HepG2 (cell line): ENCODE measurements around the gene ZNF714. TPM values are rescaled to one million over a fixed set of nuclear protein-coding genes. Genes with fewer than 3 reads are reported as not detected.

ENCODE experiments used
- ATAC-seq: fragments of 200-7000 bp; cut with Tn5 transposase; 3 replicates; pipeline ENCODE4 v1.9.1; 2020; ENCODE audit warnings: mild to moderate bottlenecking, moderate library complexity
- BruUV-seq: library from RNA; stranded (reverse); fragments of 400-500 nt; replicated peaks from 2 replicates; lab custom pipeline; 2021; lab: Mats Ljungman, UMichigan
- CTCF ChIA-PET: fragments of 300-600 bp; formaldehyde crosslinking; extraction: SDS; loops from one replicate; lab custom pipeline; 2021; ENCODE audit warnings: low total read pairs, inconsistent platforms, low intra/inter-chr PET ratio; lab: Yijun Ruan, JAX
- POLR2A ChIA-PET: fragments of 350-600 bp; sonication (Branson Sonifier 250); formaldehyde crosslinking; loops from one replicate; lab custom pipeline; 2020; ENCODE audit warnings: antibody characterized with exemption, inconsistent platforms; lab: Yijun Ruan, JAX
- DNase-seq: peaks from one replicate; pipeline ENCODE4 v3.0.0-alpha.2; 2015; ENCODE audit warnings: low spot score
- FAIRE-seq: peaks from 3 replicates; lab custom pipeline; 2011; peaks lifted over from hg19 to GRCh38; lab: Jason Lieb, UNC
- H2AFZ ChIP-seq: one replicate; pipeline ENCODE4 v1.6.1; 2011; ENCODE audit warnings: low read length, inconsistent platforms
- H3K27ac ChIP-seq: fragments of 300-600 bp; 3 replicates; pipeline ENCODE4 v1.8.0; 2011; ENCODE audit warnings: mixed run types, mild to moderate bottlenecking, mixed read lengths, low read length, inconsistent platforms; ENCODE audit not compliant: insufficient read depth; ENCODE audit errors: extremely low read length
- H3K27me3 ChIP-seq, 2 experiments: fragments of 200-600 bp in 1 of 2; 2 replicates in 1 of 2; 3 replicates in 1 of 2; pipeline versions ENCODE4 v1.6.0 to v1.8.0; 2011; ENCODE audit warnings: low read length in 2 of 2, mild to moderate bottlenecking in 2 of 2, moderate library complexity in 2 of 2, inconsistent platforms in 1 of 2; ENCODE audit not compliant: insufficient read depth in 2 of 2, control insufficient read depth in 1 of 2
- H3K36me3 ChIP-seq, 2 experiments: fragments of 200-600 bp in 1 of 2; replicated peaks in 1 of 2; 2 replicates in 1 of 2; 3 replicates in 1 of 2; pipeline versions ENCODE4 v1.5.1 to v1.8.0; 2011; ENCODE audit warnings: low read length in 2 of 2, inconsistent platforms in 1 of 2; ENCODE audit not compliant: insufficient read depth in 2 of 2, control insufficient read depth in 1 of 2
- H3K4me1 ChIP-seq: 2 replicates; pipeline ENCODE4 v1.5.1; 2012; ENCODE audit warnings: low read length, inconsistent platforms; ENCODE audit not compliant: insufficient read depth
- H3K4me2 ChIP-seq: 2 replicates; pipeline ENCODE4 v1.6.0; 2011; ENCODE audit warnings: low read depth, low read length, inconsistent platforms
- H3K4me3 ChIP-seq, 3 experiments: fragments of 200-600 bp in 1 of 3; sonication (generic), shearing (Covaris generic) in 1 of 3; replicated peaks in 1 of 3; 2 replicates each; pipeline ENCODE4 v1.5.1; 2011 to 2016; ENCODE audit warnings: low read length in 3 of 3, inconsistent platforms in 2 of 3, low read depth in 2 of 3, mild to moderate bottlenecking in 2 of 3, control low read depth in 1 of 3, mixed read lengths in 1 of 3; ENCODE audit not compliant: insufficient read depth in 1 of 3
- H3K79me2 ChIP-seq: one replicate; pipeline ENCODE4 v1.6.1; 2011; ENCODE audit warnings: low read length, inconsistent platforms; ENCODE audit not compliant: insufficient read depth
- H3K9ac ChIP-seq: 2 replicates; pipeline ENCODE4 v1.6.0; 2011; ENCODE audit warnings: mild to moderate bottlenecking, low read depth, low read length, inconsistent platforms; ENCODE audit not compliant: insufficient read depth
- H3K9me3 ChIP-seq: 2 replicates; pipeline ENCODE4 v1.5.1; 2012; ENCODE audit warnings: mild to moderate bottlenecking, low read length
- H4K20me1 ChIP-seq: 2 replicates; pipeline ENCODE4 v1.6.0; 2011; ENCODE audit warnings: inconsistent platforms, mild to moderate bottlenecking, low read length, moderate library complexity; ENCODE audit not compliant: insufficient read depth
- AHDC1 ChIP-seq: sonication (generic); formaldehyde crosslinking; IDR thresholded peaks from 2 replicates; pipeline ENCODE4 v1.5.1; 2020; ENCODE audit warnings: mild to moderate bottlenecking, missing genetic modification reagents, borderline replicate concordance
- JUN ChIP-seq: sonication (generic); formaldehyde crosslinking; IDR thresholded peaks from 2 replicates; pipeline ENCODE4 v1.4.0; 2020; ENCODE audit warnings: mild to moderate bottlenecking, missing genetic modification reagents
- KIAA2018 ChIP-seq: sonication (generic); formaldehyde crosslinking; IDR thresholded peaks from 2 replicates; pipeline ENCODE4 v1.5.0; 2020; ENCODE audit warnings: mild to moderate bottlenecking, missing genetic modification reagents, borderline replicate concordance
- MLLT10 ChIP-seq: sonication (generic); formaldehyde crosslinking; IDR thresholded peaks from 2 replicates; pipeline ENCODE4 v1.4.0; 2020; ENCODE audit warnings: missing genetic modification reagents
- U2AF1 ChIP-seq: fragments of 200-400 bp; formaldehyde crosslinking; optimal IDR thresholded peaks from 2 replicates; pipeline ENCODE3; 2017; ENCODE audit warnings: mild to moderate bottlenecking, low read depth, low read length
- ZNF350 ChIP-seq: sonication (generic); formaldehyde crosslinking; IDR thresholded peaks from 2 replicates; pipeline ENCODE4 v1.4.0; 2020; ENCODE audit warnings: mild to moderate bottlenecking, low read depth, missing genetic modification reagents, borderline replicate concordance
- ZNF513 ChIP-seq: sonication (generic); formaldehyde crosslinking; conservative IDR thresholded peaks from 2 replicates; pipeline ENCODE4 v1.5.0; 2020; ENCODE audit warnings: missing genetic modification reagents
- WGBS: methylation state at CpG from one replicate; pipeline ENCODE4 v1.1.6; 2017; ENCODE audit warnings: low lambda C conversion rate; 5-methylcytosine and 5-hydroxymethylcytosine counted together
- in situ Hi-C: cut with HindIII; loops from 2 replicates; pipeline ENCODE4 v1.10.0; 2017; ENCODE audit warnings: low pct_unique_long_range_greater_than_20kb; ENCODE audit not compliant: extremely low pct_ligation_motif_present
- intact Hi-C: fragments of 100-400 bp; cut with micrococcal nuclease; formaldehyde crosslinking; loops from one replicate; pipeline ENCODE4 v1.10.0; 2022; ENCODE audit not compliant: unreplicated experiment
- polyA plus RNA-seq, 8 experiments: library from polyadenylated mRNA; depleted of rRNA in 3 of 8; stranded (reverse) in 7 of 8; unstranded in 1 of 8; fragments of >200 nt; fragmentation: Illumina TruSeq in 4 of 8; extraction: Trizol in 4 of 8; gene quantifications; 2 replicates each; pipeline versions ENCODE4 v1.2.1 to v1.2.3, GENCODE V29; 2011 to 2016; ENCODE audit warnings: low read depth in 4 of 8, missing spikeins in 1 of 8, mixed read lengths in 1 of 8; ENCODE audit not compliant: insufficient read depth in 1 of 8
- total RNA-seq, 5 experiments: library from RNA; depleted of rRNA; stranded (reverse); fragments of >200 nt; fragmentation: Illumina TruSeq; extraction: Trizol; gene quantifications; 2 replicates each; pipeline ENCODE4 v1.2.3, GENCODE V29; 2016; ENCODE audit warnings: low read depth in 1 of 5

ZNF714 gene
- total and polyA plus RNA-seq, 2 of the 13 experiments (the other 11 are each of a cell fraction or from before 2014, with no cell fraction given) = 6.7 to 27.8 TPM

GRCh38 chr19:21127898-21128297 lies 45.9 kb downstream of the ZNF714 start:
- no peak overlapping the region for H3K27ac ChIP-seq
- TF ChIP-seq ZNF513 (CRISPR knock-in tag) = no peak
- TF ChIP-seq KIAA2018 (CRISPR knock-in tag) = no peak
- TF ChIP-seq AHDC1 (CRISPR knock-in tag) = no peak
- no peak for TF ChIP-seq U2AF1
- no peak for TF ChIP-seq ZNF350 (CRISPR knock-in tag)
- no peak for TF ChIP-seq MLLT10 (CRISPR knock-in tag)
- TF ChIP-seq JUN (CRISPR knock-in tag) = no peak

More at GRCh38 chr19:21127898-21128297, 45.9 kb downstream of the ZNF714 start:
- FAIRE-seq = no peak
- WGBS = 40% methylated on average over 4 of the region's 4 CpGs
- Histone ChIP-seq H3K9ac (no peak overlapping the region), H3K9me3 (no peaks in the 10 kb centered on the region), H3K36me3 (no peaks in the 10 kb centered on the region), H3K4me1 (peaks cover 29% of the 10 kb centered on the region), H3K79me2 (no peaks in the 10 kb centered on the region), H3K4me2 (0 out of 2 replicates have a peak overlapping the region, but pooled peaks have one; percentile 7), H3K4me3 (no peak overlapping the region), H3K27me3 (no peaks in the 10 kb centered on the region), H4K20me1 (no peaks in the 10 kb centered on the region), H2AFZ (no peak overlapping the region)
- POLR2A ChIA-PET = no interaction called here
- DNase-seq = peak; percentile 12
- CTCF ChIA-PET = no interaction called here
- ATAC-seq = no peak
- BruUV-seq = no TSS peak
- in situ Hi-C loops = no loop called here
- intact Hi-C loops = no loop called here
